Liver (tissue), 9 donors: ENCODE data around the gene HDAC8. TPM values are rescaled to one million over a fixed set of nuclear protein-coding genes. Genes with fewer than 3 reads are reported as not detected.
A peak's percentile ranks its signal among the peaks of the same experiment; 100 is the strongest.

Experiments
- DNase-seq: peaks from one replicate; pipeline ENCODE4 v3.0.0-alpha.2; 2017; ENCODE audit warnings: low spot score
- H3K27ac ChIP-seq, 2 donors: one replicate each; pipeline ENCODE4 v1.7.0; 2013; ENCODE audit warnings: inconsistent platforms in 2 of 2, low read length in 2 of 2, control low read depth in 1 of 2, low read depth in 1 of 2, mild to moderate bottlenecking in 1 of 2
- H3K27me3 ChIP-seq, 4 donors: one replicate each; pipeline versions ENCODE4 v1.6.1 to v1.7.0; 2013; ENCODE audit warnings: low read length in 3 of 4, inconsistent platforms in 1 of 4, mild to moderate bottlenecking in 1 of 4, moderate library complexity in 1 of 4; ENCODE audit not compliant: control insufficient read depth in 4 of 4, insufficient read depth in 4 of 4
- H3K36me3 ChIP-seq, 4 donors: one replicate each; pipeline versions ENCODE4 v1.6.1 to v1.7.0; 2013; ENCODE audit warnings: low read length in 3 of 4, mild to moderate bottlenecking in 3 of 4, low read depth in 1 of 4, moderate library complexity in 1 of 4; ENCODE audit not compliant: control insufficient read depth in 4 of 4, insufficient read depth in 3 of 4
- H3K4me1 ChIP-seq, 4 donors: one replicate each; pipeline versions ENCODE4 v1.6.1 to v1.7.0; 2013; ENCODE audit warnings: low read length in 3 of 4, mild to moderate bottlenecking in 3 of 4, moderate library complexity in 1 of 4; ENCODE audit not compliant: control insufficient read depth in 4 of 4, insufficient read depth in 4 of 4
- H3K4me3 ChIP-seq, 3 donors: one replicate each; pipeline versions ENCODE4 v1.6.1 to v1.7.0; 2013; ENCODE audit warnings: low read length in 3 of 3, control low read depth in 1 of 3, low read depth in 1 of 3, mild to moderate bottlenecking in 1 of 3
- H3K9ac ChIP-seq, 2 donors: one replicate each; pipeline ENCODE4 v1.7.0; 2013; ENCODE audit warnings: low read length in 2 of 2, mild to moderate bottlenecking in 2 of 2, moderate library complexity in 2 of 2, control low read depth in 1 of 2, low read depth in 1 of 2
- H3K9me3 ChIP-seq, 4 donors: one replicate each; pipeline versions ENCODE4 v1.6.1 to v1.7.0; 2013; ENCODE audit warnings: low read length in 3 of 4; ENCODE audit not compliant: control insufficient read depth in 4 of 4
- ATF3 ChIP-seq: IDR thresholded peaks from 2 replicates; pipeline ENCODE4 v1.6.1; 2016; ENCODE audit warnings: antibody characterized with exemption
- CTCF ChIP-seq: fragments of 150-350 bp; IDR thresholded peaks from 2 replicates; pipeline ENCODE4 v1.5.1; 2017; ENCODE audit warnings: improper control_type of control experiment, low read depth, low read length; ENCODE audit not compliant: missing input control
- EGR1 ChIP-seq, 2 donors: IDR thresholded peaks; 2 replicates each; pipeline ENCODE4 v1.6.1; 2016 to 2018; ENCODE audit warnings: antibody characterized with exemption in 2 of 2, low read depth in 2 of 2
- FOXA1 ChIP-seq: IDR thresholded peaks from 2 replicates; pipeline ENCODE4 v1.6.1; 2016; ENCODE audit warnings: antibody characterized with exemption
- FOXA2 ChIP-seq: IDR thresholded peaks from 2 replicates; pipeline ENCODE4 v1.6.1; 2016; ENCODE audit warnings: antibody characterized with exemption
- GABPA ChIP-seq, 2 donors: IDR thresholded peaks in 1 of 2; conservative IDR thresholded peaks in 1 of 2; 2 replicates each; pipeline ENCODE4 v1.6.1; 2016; ENCODE audit warnings: antibody characterized with exemption in 2 of 2, mild to moderate bottlenecking in 1 of 2, moderate library complexity in 1 of 2
- HNF4A ChIP-seq, 2 donors: conservative IDR thresholded peaks; 2 replicates each; pipeline ENCODE4 v1.6.1; 2016; ENCODE audit warnings: antibody characterized with exemption in 2 of 2, mild to moderate bottlenecking in 2 of 2
- HNF4G ChIP-seq: IDR thresholded peaks from 2 replicates; pipeline ENCODE4 v1.6.1; 2016; ENCODE audit warnings: antibody characterized with exemption
- JUND ChIP-seq, 2 donors: IDR thresholded peaks; 2 replicates each; pipeline ENCODE4 v1.6.1; 2016; ENCODE audit warnings: antibody characterized with exemption in 2 of 2
- NR2F2 ChIP-seq: IDR thresholded peaks from 2 replicates; pipeline ENCODE4 v1.6.1; 2016; ENCODE audit warnings: antibody characterized with exemption
- RAD21 ChIP-seq, 2 donors: IDR thresholded peaks; 2 replicates each; pipeline ENCODE4 v1.6.1; 2016; ENCODE audit warnings: antibody characterized with exemption in 2 of 2, mild to moderate bottlenecking in 2 of 2
- REST ChIP-seq: IDR thresholded peaks from 2 replicates; pipeline ENCODE4 v1.6.1; 2016; ENCODE audit warnings: antibody characterized with exemption, mild to moderate bottlenecking
- RXRA ChIP-seq, 2 donors: IDR thresholded peaks; 2 replicates each; pipeline ENCODE4 v1.6.1; 2017 to 2018; ENCODE audit warnings: antibody characterized with exemption in 2 of 2, mild to moderate bottlenecking in 1 of 2
- SP1 ChIP-seq: IDR thresholded peaks from 2 replicates; pipeline ENCODE4 v1.6.1; 2018; ENCODE audit warnings: antibody characterized with exemption, mild to moderate bottlenecking
- TAF1 ChIP-seq: conservative IDR thresholded peaks from 2 replicates; pipeline ENCODE4 v1.6.1; 2016; ENCODE audit warnings: antibody characterized with exemption, mild to moderate bottlenecking
- YY1 ChIP-seq: IDR thresholded peaks from 2 replicates; pipeline ENCODE4 v1.6.1; 2016; ENCODE audit warnings: antibody characterized with exemption, mild to moderate bottlenecking
- ZBTB33 ChIP-seq: IDR thresholded peaks from 2 replicates; pipeline ENCODE4 v1.6.1; 2016; ENCODE audit warnings: antibody characterized with exemption
- WGBS: extraction: QIAGEN DNeasy Blood & Tissue Kit; methylation state at CpG from one replicate; pipeline ENCODE4 v1.1.7; 2013; 5-methylcytosine and 5-hydroxymethylcytosine counted together
- polyA plus RNA-seq, 2 donors: library from polyadenylated mRNA; stranded (reverse) in 1 of 2; unstranded in 1 of 2; fragments of 200-250 nt in 1 of 2; fragments of >200 nt in 1 of 2; fragmentation: Nextera tagmentation in 1 of 2; extraction: Ambion mirVana in 1 of 2; gene quantifications; one replicate each; pipeline versions ENCODE4 v1.2.1 to v1.2.3, GENCODE V29; 2013 to 2015
- total RNA-seq, 2 donors: library from RNA; depleted of rRNA; stranded (reverse); fragments of >200 nt; gene quantifications; one replicate each; pipeline ENCODE4 v1.2.3, GENCODE V29; 2014
- donor health status: healthy.
- donor health status: healthy.
- donor health status: healthy.
- donor health status: healthy.
- donor health status: healthy.

The HDAC8 gene
- total and polyA plus RNA-seq, 4 donors: 11.1 to 30.4 (median 14.0) TPM

GRCh38 chrX:72584163-72584562 lies 11.5 kb upstream of the HDAC8 start:
- H3K4me3 ChIP-seq: no peak overlapping the region
- 96% methylated on average over 3 of the region's 3 CpGs for WGBS
- no peaks in the 10 kb centered on the region for H3K9me3 ChIP-seq
- no peak overlapping the region for H3K27ac ChIP-seq
- H3K9ac ChIP-seq: no peak overlapping the region
- H3K27me3 ChIP-seq: no peaks in the 10 kb centered on the region
- no peak for TF ChIP-seq FOXA1
- no peak for DNase-seq
- no peaks in the 10 kb centered on the region for H3K4me1 ChIP-seq
- H3K36me3 ChIP-seq: peaks cover 0 to 5% (median 0%) of the 10 kb centered on the region in 4 donors

- DNase-seq: no peak
- peaks cover 0 to 4% (median 1%) of the 10 kb centered on the region in 4 donors for H3K4me1 ChIP-seq
- H3K27ac ChIP-seq: peak overlapping the region in 1 of 2 donors; percentile 54
- peaks cover 0 to 3% (median 0%) of the 10 kb centered on the region in 4 donors for H3K36me3 ChIP-seq
- H3K9ac ChIP-seq: no peak overlapping the region
- WGBS: 55% methylated on average over 7 of the region's 7 CpGs
- H3K9me3 ChIP-seq: no peaks in the 10 kb centered on the region
- TF ChIP-seq ZBTB33 (peak; percentile 43), RAD21 (IDR thresholded peaks at IDR 0.05) (peak in 1 of 2 donors; percentile 7), FOXA1 (no peak), TAF1 (no peak), HNF4A (conservative IDR thresholded peaks at IDR 0.05) (peak; percentile 59 to 60), FOXA2 (peak; percentile 24), NR2F2 (no peak), EGR1 (IDR thresholded peaks at IDR 0.05; ENCODE audit: low read depth in 2 of 2) (no peak), SP1 (peak; percentile 63), ATF3 (no peak), HNF4G (no peak), CTCF (no peak), GABPA (IDR thresholded peaks at IDR 0.05 in 1 of 2, conservative IDR thresholded peaks at IDR 0.05 in 1 of 2) (peak in 1 of 2 donors; percentile 22), RXRA (IDR thresholded peaks at IDR 0.05) (peak; percentile 69 to 83), REST (no peak), JUND (IDR thresholded peaks at IDR 0.05) (peak in 1 of 2 donors; percentile 55), YY1 (peak; percentile 40)
- H3K4me3 ChIP-seq: no peak overlapping the region
- no peaks in the 10 kb centered on the region for H3K27me3 ChIP-seq
Measured at GRCh38 chrX:72576141-72576894, 3.7 kb upstream of the HDAC8 start.
